Activated naive CD8-positive, alpha-beta T cell treated with anti-CD3 and anti-CD28 coated beads, Interleukin-2, amount 50 U/mL, for 24 hours (primary cell): Measurements from ENCODE around the gene PRPF31.
A peak's percentile ranks its signal among the peaks of the same experiment; 100 is the strongest.

Source experiments
- ATAC-seq: fragments of 150-1000 bp; cut with Tn5 transposase; one replicate; pipeline ENCODE4 v1.10.0; 2021
- DNase-seq: peaks from one replicate; pipeline ENCODE4 v3.0.0; 2021
- H3K27ac Mint-ChIP-seq: one replicate; pipeline ENCODE4 v1.8.0; 2021; ENCODE audit warnings: mild to moderate bottlenecking, mixed read lengths
- H3K27me3 Mint-ChIP-seq: one replicate; pipeline ENCODE4 v1.8.0; 2021; ENCODE audit warnings: mixed read lengths
- H3K36me3 Mint-ChIP-seq: one replicate; pipeline ENCODE4 v1.8.0; 2021; ENCODE audit warnings: low read depth, mixed read lengths
- H3K4me1 Mint-ChIP-seq: one replicate; pipeline ENCODE4 v1.8.0; 2021; ENCODE audit warnings: mixed read lengths
- H3K4me3 Mint-ChIP-seq: one replicate; pipeline ENCODE4 v1.8.0; 2021; ENCODE audit warnings: mild to moderate bottlenecking, moderate library complexity, mixed read lengths
- H3K9me3 Mint-ChIP-seq: one replicate; pipeline ENCODE4 v1.8.0; 2021; ENCODE audit warnings: mixed read lengths

PRPF31 gene

GRCh38 chr19:54178581-54179261, 63.2 kb downstream of the PRPF31 start:
- DNase-seq (no peak), ATAC-seq (peak; percentile 77)
- no peaks in the 10 kb centered on the region for H3K27me3 Mint-ChIP-seq
- H3K36me3 Mint-ChIP-seq, result peaks cover 32% of the 10 kb centered on the region
- H3K27ac Mint-ChIP-seq, result no peak overlapping the region
- H3K9me3 Mint-ChIP-seq, result no peaks in the 10 kb centered on the region
- no peaks in the 10 kb centered on the region for H3K4me1 Mint-ChIP-seq
- no peak overlapping the region for H3K4me3 Mint-ChIP-seq

GRCh38 chr19:54179262-54179852, 63.8 kb downstream of the PRPF31 start:
- H3K4me3 Mint-ChIP-seq, result no peak overlapping the region
- no peaks in the 10 kb centered on the region for H3K4me1 Mint-ChIP-seq
- DNase-seq (no peak), ATAC-seq (no peak)
- no peak overlapping the region for H3K27ac Mint-ChIP-seq
- peaks cover 37% of the 10 kb centered on the region for H3K36me3 Mint-ChIP-seq
- H3K9me3 Mint-ChIP-seq, result no peaks in the 10 kb centered on the region
- no peaks in the 10 kb centered on the region for H3K27me3 Mint-ChIP-seq

GRCh38 chr19:54179921-54180461, 64.4 kb downstream of the PRPF31 start:
- H3K27me3 Mint-ChIP-seq, result no peaks in the 10 kb centered on the region
- H3K4me1 Mint-ChIP-seq, result no peaks in the 10 kb centered on the region
- H3K4me3 Mint-ChIP-seq, result no peak overlapping the region
- H3K36me3 Mint-ChIP-seq, result peaks cover 37% of the 10 kb centered on the region
- DNase-seq (no peak), ATAC-seq (no peak)
- no peaks in the 10 kb centered on the region for H3K9me3 Mint-ChIP-seq
- H3K27ac Mint-ChIP-seq, result no peak overlapping the region

- no peak overlapping the region for H3K4me3 Mint-ChIP-seq
- no peaks in the 10 kb centered on the region for H3K9me3 Mint-ChIP-seq
- peaks cover 37% of the 10 kb centered on the region for H3K36me3 Mint-ChIP-seq
- H3K27me3 Mint-ChIP-seq, result no peaks in the 10 kb centered on the region
- no peaks in the 10 kb centered on the region for H3K4me1 Mint-ChIP-seq
- DNase-seq (no peak), ATAC-seq (no peak)
- H3K27ac Mint-ChIP-seq, result no peak overlapping the region
Measured at GRCh38 chr19:54180691-54181091, 65.1 kb downstream of the PRPF31 start.
